DND-41 (cell line): Measurements from ENCODE around the gene AKAP6.

Experiments
- ATAC-seq: fragments of 200-7000 bp; cut with Tn5 transposase; 3 replicates; pipeline ENCODE4 v1.9.1; 2021; ENCODE audit warnings: low read depth; ENCODE audit not compliant: insufficient read depth
- DNase-seq: peaks from one replicate; pipeline ENCODE4 v3.0.0-alpha.2; 2020
- H2AFZ ChIP-seq: 2 replicates; pipeline ENCODE4 v1.6.0; 2012; ENCODE audit warnings: low read depth, low read length
- H3K27ac ChIP-seq: 2 replicates; pipeline ENCODE4 v1.5.1; 2012; ENCODE audit warnings: low read length, inconsistent platforms
- H3K27me3 ChIP-seq: fragments of 200-600 bp; sonication (generic); 2 replicates; pipeline ENCODE4 v1.6.0; 2012; ENCODE audit warnings: low read length, mild to moderate bottlenecking, inconsistent platforms; ENCODE audit not compliant: insufficient read depth, poor library complexity
- H3K36me3 ChIP-seq: 2 replicates; pipeline ENCODE4 v1.5.1; 2012; ENCODE audit warnings: low read length, inconsistent platforms; ENCODE audit not compliant: insufficient read depth
- H3K4me1 ChIP-seq: 2 replicates; pipeline ENCODE4 v1.5.1; 2012; ENCODE audit warnings: mild to moderate bottlenecking, low read length; ENCODE audit not compliant: insufficient read depth
- H3K4me2 ChIP-seq: 2 replicates; pipeline ENCODE4 v1.6.0; 2012; ENCODE audit warnings: mild to moderate bottlenecking, moderate library complexity, low read length, inconsistent platforms; ENCODE audit not compliant: insufficient read depth
- H3K4me3 ChIP-seq, 2 experiments: fragments of 200-600 bp in 1 of 2; shearing (Covaris generic) in 1 of 2; 2 replicates each; pipeline ENCODE4 v1.5.1; 2012 to 2016; ENCODE audit warnings: inconsistent platforms in 2 of 2, low read length in 2 of 2, mild to moderate bottlenecking in 2 of 2, low read depth in 1 of 2, moderate library complexity in 1 of 2
- H3K79me2 ChIP-seq: 2 replicates; pipeline ENCODE4 v1.6.0; 2012; ENCODE audit warnings: low read length, inconsistent platforms; ENCODE audit not compliant: insufficient read depth
- H3K9ac ChIP-seq: 2 replicates; pipeline ENCODE4 v1.6.0; 2012; ENCODE audit warnings: low read depth, mild to moderate bottlenecking, inconsistent platforms, low read length, moderate library complexity
- H3K9me3 ChIP-seq: 2 replicates; pipeline ENCODE4 v1.5.1; 2012; ENCODE audit warnings: low read length, moderate library complexity, mild to moderate bottlenecking, inconsistent platforms; ENCODE audit not compliant: insufficient read depth, severe bottlenecking
- H4K20me1 ChIP-seq: 2 replicates; pipeline ENCODE4 v1.6.0; 2012; ENCODE audit warnings: low read length; ENCODE audit not compliant: insufficient read depth
- CTCF ChIP-seq: IDR thresholded peaks from 2 replicates; pipeline ENCODE4 v1.5.1; 2012; ENCODE audit warnings: borderline replicate concordance, low read length, moderate library complexity, mild to moderate bottlenecking; ENCODE audit not compliant: poor library complexity, severe bottlenecking; ENCODE audit errors: extremely low read depth
- EZH2 ChIP-seq: IDR thresholded peaks from 3 replicates; pipeline ENCODE4 v1.6.1; 2012; ENCODE audit warnings: borderline replicate concordance, low read depth, mild to moderate bottlenecking, moderate library complexity, low read length, inconsistent platforms; ENCODE audit not compliant: severe bottlenecking

The AKAP6 gene

DNA sequence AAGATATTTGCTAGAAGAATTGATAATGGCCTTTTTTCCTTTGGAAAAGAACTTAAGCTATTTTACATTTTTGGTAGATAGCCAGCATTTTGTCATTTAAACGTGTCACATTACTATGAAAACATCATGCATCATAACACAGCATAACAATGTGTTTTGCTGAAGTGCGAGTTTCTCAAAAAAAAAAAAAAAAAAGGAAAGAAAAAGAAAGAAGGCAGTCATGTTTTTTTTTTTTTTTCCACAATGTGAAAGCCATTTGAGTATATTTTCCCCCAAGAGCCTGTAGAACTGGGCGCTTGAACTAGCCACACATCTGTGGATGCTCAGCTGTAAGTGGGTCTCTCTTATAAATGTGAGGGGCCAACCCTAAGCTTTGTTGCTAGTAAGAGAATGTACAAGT, 300.1 kb downstream of the AKAP6 start:
- DNase-seq (no peak), ATAC-seq (no peak)
- TF ChIP-seq CTCF (no peak), EZH2 (no peak)
- H3K27ac ChIP-seq, result no peak overlapping the region
- H3K4me1 ChIP-seq, result peaks cover 11% of the 10 kb centered on the region
- H3K79me2 ChIP-seq, result no peaks in the 10 kb centered on the region
- no peaks in the 10 kb centered on the region for H3K9me3 ChIP-seq
- no peaks in the 10 kb centered on the region for H4K20me1 ChIP-seq
- H3K4me3 ChIP-seq, result no peak overlapping the region
- no peak overlapping the region for H2AFZ ChIP-seq
- no peaks in the 10 kb centered on the region for H3K27me3 ChIP-seq
- no peak overlapping the region for H3K4me2 ChIP-seq
- no peak overlapping the region for H3K9ac ChIP-seq
- H3K36me3 ChIP-seq, result no peaks in the 10 kb centered on the region

- Histone ChIP-seq H3K79me2 (no peaks in the 10 kb centered on the region), H3K27ac (no peak overlapping the region), H3K36me3 (no peaks in the 10 kb centered on the region), H4K20me1 (no peaks in the 10 kb centered on the region), H3K9ac (no peak overlapping the region), H3K4me3 (no peak overlapping the region), H3K4me1 (peaks cover 11% of the 10 kb centered on the region), H3K9me3 (no peaks in the 10 kb centered on the region), H3K27me3 (no peaks in the 10 kb centered on the region), H3K4me2 (no peak overlapping the region), H2AFZ (no peak overlapping the region)
- DNase-seq (no peak), ATAC-seq (no peak)
- TF ChIP-seq EZH2 (no peak), CTCF (no peak)
Measured at GRCh38 chr14:32630701-32631100, 301.6 kb downstream of the AKAP6 start.

DNA sequence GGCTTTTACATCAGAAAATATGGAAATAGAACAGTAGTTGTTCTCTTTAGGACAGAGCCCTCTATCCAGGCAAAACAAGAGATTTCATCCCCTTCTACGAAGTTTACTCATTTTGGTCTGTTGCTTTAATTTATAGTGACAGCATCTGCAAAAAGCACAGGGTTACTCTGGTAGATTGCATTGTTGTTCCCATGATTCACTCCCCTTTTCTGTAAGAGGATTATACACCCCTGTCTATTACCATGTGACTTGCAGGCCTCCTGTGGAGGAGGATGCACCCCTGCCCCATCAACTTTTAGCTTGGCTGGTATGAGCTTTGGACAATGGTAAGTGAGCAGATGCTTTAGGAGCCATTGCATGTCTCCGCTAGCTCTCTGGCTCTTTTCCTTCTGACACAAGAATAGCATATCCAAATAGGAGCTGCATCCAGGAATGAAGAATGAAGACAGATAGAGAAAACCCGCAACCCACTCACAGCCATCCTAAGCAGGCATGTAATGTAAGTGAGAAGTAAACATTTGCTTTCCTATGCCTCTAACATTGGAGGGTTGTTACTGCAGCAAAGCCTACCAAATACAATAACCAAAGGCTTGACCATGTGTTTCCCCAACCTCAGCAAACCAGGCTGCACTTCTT, 304.2 kb downstream of the AKAP6 start:
- Histone ChIP-seq H3K36me3 (no peaks in the 10 kb centered on the region), H3K27ac (no peak overlapping the region), H2AFZ (no peak overlapping the region), H3K4me2 (no peak overlapping the region), H3K4me1 (0 out of 2 replicates have a peak, but pooled peaks cover under 1% of the 10 kb centered on the region), H3K4me3 (no peak overlapping the region), H3K9ac (no peak overlapping the region), H3K9me3 (no peaks in the 10 kb centered on the region), H4K20me1 (no peaks in the 10 kb centered on the region), H3K79me2 (no peaks in the 10 kb centered on the region), H3K27me3 (peaks cover 6% of the 10 kb centered on the region)
- no peak for TF ChIP-seq EZH2
- no peak for TF ChIP-seq CTCF
- DNase-seq (no peak), ATAC-seq (no peak)
